K562 (cell line): ENCODE data around the gene ALK. TPM values are rescaled to one million over a fixed set of nuclear protein-coding genes. Genes with fewer than 3 reads are reported as not detected.

ENCODE experiments used
- ATAC-seq: fragments of 200-7000 bp; cut with Tn5 transposase; 3 replicates; pipeline ENCODE4 v1.9.1; 2020; ENCODE audit warnings: moderate library complexity
- BruUV-seq: library from RNA; stranded (reverse); fragments of 400-500 nt; replicated peaks from 2 replicates; lab custom pipeline; 2021; lab: Mats Ljungman, UMichigan
- CTCF ChIA-PET: fragments of 300-600 bp; formaldehyde crosslinking; extraction: SDS; loops from one replicate; lab custom pipeline; 2021; ENCODE audit warnings: low intra/inter-chr PET ratio; lab: Yijun Ruan, JAX
- POLR2A ChIA-PET: fragments of 300-600, 350-650 bp; sonication (Branson Sonifier 250); formaldehyde crosslinking; extraction: SDS; loops from one replicate; lab custom pipeline; 2021; ENCODE audit warnings: antibody characterized with exemption, inconsistent platforms; lab: Yijun Ruan, JAX
- DNase-seq, 4 experiments: peaks; one replicate each; pipeline versions ENCODE4 v3.0.0 to v3.0.0-alpha.2; 2011 to 2018; ENCODE audit warnings: low spot score in 3 of 4, mixed read lengths in 3 of 4; ENCODE audit errors: extremely low read depth in 1 of 4
- FAIRE-seq: peaks from 2 replicates; lab custom pipeline; 2011; peaks lifted over from hg19 to GRCh38; lab: Jason Lieb, UNC
- H2AFZ ChIP-seq: 2 replicates; pipeline ENCODE4 v1.6.0; 2011; ENCODE audit warnings: low read depth, low read length, control low read depth, inconsistent platforms
- H3K27ac ChIP-seq: fragments of 200-600 bp; 3 replicates; pipeline ENCODE4 v1.8.0; 2011; ENCODE audit warnings: low read depth, mild to moderate bottlenecking, control low read depth, inconsistent platforms, low read length, moderate library complexity, mixed read lengths; ENCODE audit errors: extremely low read depth
- H3K27me3 ChIP-seq, 2 experiments: fragments of 300-600 bp in 1 of 2; 2 replicates in 1 of 2; 3 replicates in 1 of 2; pipeline versions ENCODE4 v1.6.0 to v1.8.0; 2011; ENCODE audit warnings: inconsistent platforms in 2 of 2, low read length in 2 of 2, mild to moderate bottlenecking in 1 of 2, mixed read lengths in 1 of 2, moderate library complexity in 1 of 2; ENCODE audit not compliant: control insufficient read depth in 2 of 2, insufficient read depth in 2 of 2
- H3K36me3 ChIP-seq: fragments of 300-600 bp; 3 replicates; pipeline ENCODE4 v1.8.0; 2011; ENCODE audit warnings: mild to moderate bottlenecking, low read length, inconsistent platforms; ENCODE audit not compliant: control insufficient read depth, insufficient read depth
- H3K4me1 ChIP-seq, 2 experiments: fragments of 200-600 bp in 1 of 2; replicated peaks in 1 of 2; 2 replicates in 1 of 2; 3 replicates in 1 of 2; pipeline versions ENCODE4 v1.5.1 to v1.8.0; 2011; ENCODE audit warnings: inconsistent platforms in 2 of 2, low read length in 2 of 2, mild to moderate bottlenecking in 1 of 2, mixed read lengths in 1 of 2, moderate library complexity in 1 of 2; ENCODE audit not compliant: control insufficient read depth in 2 of 2, insufficient read depth in 2 of 2
- H3K4me2 ChIP-seq: 2 replicates; pipeline ENCODE4 v1.6.1; 2011; ENCODE audit warnings: low read length, control low read depth, inconsistent platforms, mixed read lengths; ENCODE audit not compliant: insufficient read depth
- H3K4me3 ChIP-seq: fragments of 200-600 bp; sonication (generic), shearing (Covaris generic); 2 replicates; pipeline ENCODE4 v1.5.1; 2016; ENCODE audit warnings: control low read depth, inconsistent platforms
- H3K79me2 ChIP-seq: fragments of 200-600 bp; 3 replicates; pipeline ENCODE4 v1.8.0; 2011; ENCODE audit warnings: low read length, inconsistent platforms; ENCODE audit not compliant: control insufficient read depth, insufficient read depth
- H3K9ac ChIP-seq, 2 experiments: 2 replicates each; pipeline versions ENCODE4 v1.6.0 to v1.6.1; 2011; ENCODE audit warnings: low read depth in 2 of 2, low read length in 2 of 2, control low read depth in 1 of 2, inconsistent platforms in 1 of 2, mild to moderate bottlenecking in 1 of 2, mixed read lengths in 1 of 2; ENCODE audit not compliant: insufficient read depth in 1 of 2
- H3K9me1 ChIP-seq: one replicate; pipeline ENCODE4 v1.6.0; 2011; ENCODE audit warnings: inconsistent platforms, mild to moderate bottlenecking, low read length, moderate library complexity; ENCODE audit not compliant: control insufficient read depth, insufficient read depth
- H3K9me3 ChIP-seq: replicated peaks from 2 replicates; pipeline ENCODE4 v1.5.1; 2011; ENCODE audit warnings: low read depth, low read length, inconsistent platforms; ENCODE audit not compliant: control insufficient read depth, insufficient read depth
- H4K20me1 ChIP-seq: replicated peaks from 2 replicates; pipeline ENCODE4 v1.6.1; 2011; ENCODE audit warnings: low read length, inconsistent platforms, mixed read lengths; ENCODE audit not compliant: control insufficient read depth, insufficient read depth
- HNRNPH1 ChIP-seq: fragments of 200-400 bp; formaldehyde crosslinking; optimal IDR thresholded peaks from 2 replicates; pipeline ENCODE3; 2017; ENCODE audit warnings: low read depth, mild to moderate bottlenecking, low read length, moderate library complexity
- JUN ChIP-seq, 2 experiments: sonication (generic) in 1 of 2; formaldehyde crosslinking in 1 of 2; IDR thresholded peaks; 2 replicates each; pipeline versions ENCODE4 v1.6.1 to v1.8.0; 2012 to 2022; ENCODE audit warnings: borderline replicate concordance in 2 of 2, mild to moderate bottlenecking in 2 of 2, improper control_type of control experiment in 1 of 2, low read depth in 1 of 2, low read length in 1 of 2, missing genetic modification reagents in 1 of 2
- RNF2 ChIP-seq: sonication (generic); IDR thresholded peaks from 2 replicates; pipeline ENCODE4 v1.6.1; 2016
- WGBS: fragments of 100-300 bp; shearing (Covaris generic); methylation state at CpG from one replicate; pipeline ENCODE4 v1.1.6; 2016; ENCODE audit warnings: low coverage, mixed read lengths; ENCODE audit not compliant: insufficient coverage; ENCODE audit errors: missing lambda C conversion rate; 5-methylcytosine and 5-hydroxymethylcytosine counted together
- in situ Hi-C: fragments of 300-500 bp; cut with MboI; formaldehyde crosslinking; loops from 4 replicates; pipeline ENCODE4 v1.15.0; 2018; ENCODE audit warnings: inconsistent platforms, mixed read lengths
- intact Hi-C: fragments of 100-400 bp; cut with micrococcal nuclease; formaldehyde crosslinking; loops from 2 replicates; pipeline ENCODE4 v1.14.2; 2022
- polyA plus RNA-seq, 8 experiments: library from polyadenylated mRNA; depleted of rRNA in 4 of 8; stranded (reverse) in 5 of 8; unstranded in 3 of 8; fragments of >200 nt; fragmentation: Nextera tagmentation in 2 of 8; fragmentation: Illumina TruSeq in 1 of 8; extraction: Ambion mirVana in 2 of 8; extraction: Trizol in 1 of 8; gene quantifications; 2 replicates each; pipeline versions ENCODE4 v1.2.1 to v1.2.3, GENCODE V29; 2011 to 2014; ENCODE audit warnings: inconsistent platforms in 1 of 8, missing spikeins in 1 of 8
- total RNA-seq, 7 experiments: library from RNA; depleted of rRNA in 6 of 7; stranded (reverse); fragments of >200 nt in 6 of 7; fragmentation: Illumina TruSeq in 2 of 7; extraction: Trizol in 2 of 7; gene quantifications; 2 replicates each; pipeline versions ENCODE4 v1.2.1 to v1.2.3, GENCODE V29; 2011 to 2021; ENCODE audit warnings: low replicate concordance in 1 of 7
- TF ChIP-seq, protein P1 (sequence below), 2 experiments: fragments of 450-650 bp in 1 of 2; sonication (generic) in 1 of 2; formaldehyde crosslinking in 1 of 2; IDR thresholded peaks; 2 replicates each; pipeline versions ENCODE4 v1.7.1 to v1.9.0; 2016 to 2022; ENCODE audit warnings: inconsistent platforms in 1 of 2, mild to moderate bottlenecking in 1 of 2, missing genetic modification reagents in 1 of 2

Gene ALK
- total and polyA plus RNA-seq, 9 of the 15 experiments (the other 6 are each of a cell fraction or from before 2014, with no cell fraction given), result not detected

DNA sequence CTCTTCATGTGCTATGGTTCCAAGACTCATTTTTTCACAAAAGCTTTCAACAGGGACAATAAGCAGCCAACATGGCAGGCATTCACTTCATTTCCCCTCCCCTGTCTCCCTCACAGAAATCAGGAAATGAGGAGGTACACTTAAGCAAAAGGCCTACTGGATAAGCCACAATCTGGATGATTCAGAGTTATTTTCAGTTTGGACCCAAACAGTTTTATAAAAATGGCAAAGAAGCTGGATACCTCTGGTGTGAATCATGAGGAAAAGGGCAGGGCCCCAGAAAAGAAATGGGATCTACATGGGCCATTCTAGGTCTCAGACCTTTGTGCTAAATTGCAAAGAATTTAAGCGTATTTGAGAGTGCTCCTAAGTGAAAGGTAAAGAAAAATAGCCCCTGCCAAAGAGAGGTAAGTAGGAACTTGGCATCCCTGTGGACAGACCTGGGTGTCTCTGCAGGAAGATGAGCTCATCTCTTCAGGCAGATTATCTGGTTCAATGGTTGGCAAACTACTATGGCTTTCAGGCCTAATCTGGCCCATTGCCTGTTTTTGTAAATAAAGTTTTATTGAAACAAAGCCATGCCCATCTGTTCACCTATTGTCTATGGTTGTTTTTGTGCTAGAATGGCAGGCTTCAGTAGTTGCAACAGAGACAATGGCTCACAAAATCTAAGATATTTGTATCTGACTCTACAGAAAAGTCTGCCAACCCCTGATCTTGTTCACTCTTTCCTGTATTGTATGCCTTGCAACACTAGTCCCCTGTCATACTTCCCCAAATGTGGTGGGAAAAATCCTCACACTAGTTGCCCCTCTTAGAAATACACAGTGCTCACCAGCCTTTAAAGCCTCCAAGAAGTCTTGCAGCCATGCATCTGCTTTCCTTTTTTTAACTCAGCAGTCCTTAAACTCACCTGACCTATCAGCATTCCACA, 315.0 kb downstream of the ALK start:
- Histone ChIP-seq H4K20me1 (no peaks in the 10 kb centered on the region), H3K9me1 (no peaks in the 10 kb centered on the region), H2AFZ (no peak overlapping the region), H3K27me3 (no peaks in the 10 kb centered on the region), H3K4me2 (no peak overlapping the region), H3K79me2 (no peaks in the 10 kb centered on the region), H3K27ac (no peak overlapping the region), H3K36me3 (no peaks in the 10 kb centered on the region), H3K9me3 (no peaks in the 10 kb centered on the region), H3K4me1 (no peaks in the 10 kb centered on the region), H3K9ac (no peak overlapping the region), H3K4me3 (no peak overlapping the region)
- intact Hi-C loops (no loop called here), in situ Hi-C loops (no loop called here)
- WGBS, result 0% methylated on average over 1 of the region's 1 CpG
- no TSS peak for BruUV-seq
- ChIA-PET POLR2A (no interaction called here), CTCF (no interaction called here)
- TF ChIP-seq, protein P1, sequence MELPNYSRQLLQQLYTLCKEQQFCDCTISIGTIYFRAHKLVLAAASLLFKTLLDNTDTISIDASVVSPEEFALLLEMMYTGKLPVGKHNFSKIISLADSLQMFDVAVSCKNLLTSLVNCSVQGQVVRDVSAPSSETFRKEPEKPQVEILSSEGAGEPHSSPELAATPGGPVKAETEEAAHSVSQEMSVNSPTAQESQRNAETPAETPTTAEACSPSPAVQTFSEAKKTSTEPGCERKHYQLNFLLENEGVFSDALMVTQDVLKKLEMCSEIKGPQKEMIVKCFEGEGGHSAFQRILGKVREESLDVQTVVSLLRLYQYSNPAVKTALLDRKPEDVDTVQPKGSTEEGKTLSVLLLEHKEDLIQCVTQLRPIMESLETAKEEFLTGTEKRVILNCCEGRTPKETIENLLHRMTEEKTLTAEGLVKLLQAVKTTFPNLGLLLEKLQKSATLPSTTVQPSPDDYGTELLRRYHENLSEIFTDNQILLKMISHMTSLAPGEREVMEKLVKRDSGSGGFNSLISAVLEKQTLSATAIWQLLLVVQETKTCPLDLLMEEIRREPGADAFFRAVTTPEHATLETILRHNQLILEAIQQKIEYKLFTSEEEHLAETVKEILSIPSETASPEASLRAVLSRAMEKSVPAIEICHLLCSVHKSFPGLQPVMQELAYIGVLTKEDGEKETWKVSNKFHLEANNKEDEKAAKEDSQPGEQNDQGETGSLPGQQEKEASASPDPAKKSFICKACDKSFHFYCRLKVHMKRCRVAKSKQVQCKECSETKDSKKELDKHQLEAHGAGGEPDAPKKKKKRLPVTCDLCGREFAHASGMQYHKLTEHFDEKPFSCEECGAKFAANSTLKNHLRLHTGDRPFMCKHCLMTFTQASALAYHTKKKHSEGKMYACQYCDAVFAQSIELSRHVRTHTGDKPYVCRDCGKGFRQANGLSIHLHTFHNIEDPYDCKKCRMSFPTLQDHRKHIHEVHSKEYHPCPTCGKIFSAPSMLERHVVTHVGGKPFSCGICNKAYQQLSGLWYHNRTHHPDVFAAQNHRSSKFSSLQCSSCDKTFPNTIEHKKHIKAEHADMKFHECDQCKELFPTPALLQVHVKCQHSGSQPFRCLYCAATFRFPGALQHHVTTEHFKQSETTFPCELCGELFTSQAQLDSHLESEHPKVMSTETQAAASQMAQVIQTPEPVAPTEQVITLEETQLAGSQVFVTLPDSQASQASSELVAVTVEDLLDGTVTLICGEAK (IDR thresholded peaks at IDR 0.05), result peak; percentile 85
- TF ChIP-seq, protein P1 (CRISPR knock-in tag; IDR thresholded peaks at IDR 0.05), result no peak
- TF ChIP-seq RNF2 (no peak), JUN (IDR thresholded peaks at IDR 0.05; ENCODE audit: borderline replicate concordance, low read depth, low read length) (no peak), JUN (CRISPR knock-in tag; IDR thresholded peaks at IDR 0.05; ENCODE audit: borderline replicate concordance) (no peak), HNRNPH1 (no peak)
- FAIRE-seq (no peak), ATAC-seq (no peak), DNase-seq (no peak)
